HG03558 (cell line): Measurements from ENCODE around the gene NKAIN4.

ENCODE experiments used
- ATAC-seq: cut with Tn5 transposase; IDR thresholded peaks from one replicate; pipeline ENCODE4 v1.9.1; 2021; ENCODE audit warnings: moderate number of reproducible peaks; ENCODE audit not compliant: unreplicated experiment; ENCODE audit errors: extremely low read depth

The NKAIN4 gene

DNA sequence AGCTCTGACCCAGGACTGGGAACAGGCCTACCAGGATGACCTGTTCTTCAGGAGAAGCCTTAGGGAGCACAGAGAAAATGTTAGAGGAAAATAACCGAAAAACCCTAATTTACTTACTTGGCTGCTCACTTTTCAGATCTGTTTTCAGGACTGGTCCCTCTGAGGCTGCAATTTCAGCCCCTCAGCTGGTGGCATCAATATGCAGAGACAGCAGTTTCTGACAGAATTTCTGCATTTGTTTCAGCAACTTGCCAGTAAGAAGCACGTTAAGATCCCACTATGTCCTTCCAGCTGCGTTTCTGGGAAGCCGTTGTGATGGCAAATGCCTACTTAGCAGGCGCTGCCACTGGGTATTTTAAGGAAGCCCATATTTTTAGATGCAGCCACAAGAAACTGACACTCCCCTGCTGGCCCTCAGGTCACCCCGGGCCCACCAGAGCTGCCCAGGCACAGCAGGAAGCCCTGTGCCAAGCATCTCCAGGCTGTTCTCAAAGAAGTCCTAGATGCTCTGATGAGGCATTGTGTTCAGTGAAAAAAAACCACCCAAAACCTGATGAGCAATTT lies 45.8 kb downstream of the NKAIN4 start:
- ATAC-seq: no peak

DNA sequence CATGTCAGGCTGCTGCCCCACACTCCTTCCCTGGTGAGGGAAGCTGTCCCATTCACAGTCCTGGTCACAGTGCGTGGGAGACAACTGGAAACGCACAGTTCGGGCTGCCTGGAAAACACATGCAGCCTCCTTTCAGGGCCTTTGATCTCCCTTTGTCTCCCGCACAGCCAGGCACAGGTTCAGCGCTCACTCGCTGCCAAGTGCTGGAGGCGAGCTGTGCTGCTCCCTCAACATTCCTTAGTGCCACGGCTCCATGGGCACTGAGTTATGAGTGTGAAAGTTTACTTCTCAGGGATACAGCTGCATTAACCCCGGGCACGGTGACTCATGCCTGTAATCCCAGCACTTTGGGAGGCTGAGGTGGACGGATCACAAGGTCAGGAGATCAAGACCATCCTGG lies 47.4 kb downstream of the NKAIN4 start:
- ATAC-seq: no peak

DNA sequence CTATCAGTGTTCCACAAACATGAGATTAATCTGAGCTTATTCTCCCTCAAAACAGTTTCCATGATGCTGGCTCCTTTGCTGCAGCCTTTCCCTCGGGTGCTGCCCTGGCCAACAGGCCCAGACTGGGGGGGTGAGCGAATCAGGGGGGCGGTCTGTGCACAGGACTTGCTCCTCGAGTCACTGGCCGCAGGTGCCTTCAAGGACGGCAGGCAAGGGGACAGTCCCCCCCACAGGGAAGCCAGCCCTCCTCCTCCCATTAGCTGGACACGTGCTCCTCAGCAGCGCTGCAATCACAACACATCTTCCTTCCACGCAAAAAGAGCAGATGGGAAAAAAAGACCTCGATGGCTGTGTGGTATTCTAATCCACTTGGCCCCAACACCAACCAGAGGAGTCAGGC lies 48.4 kb downstream of the NKAIN4 start:
- ATAC-seq: no peak

DNA sequence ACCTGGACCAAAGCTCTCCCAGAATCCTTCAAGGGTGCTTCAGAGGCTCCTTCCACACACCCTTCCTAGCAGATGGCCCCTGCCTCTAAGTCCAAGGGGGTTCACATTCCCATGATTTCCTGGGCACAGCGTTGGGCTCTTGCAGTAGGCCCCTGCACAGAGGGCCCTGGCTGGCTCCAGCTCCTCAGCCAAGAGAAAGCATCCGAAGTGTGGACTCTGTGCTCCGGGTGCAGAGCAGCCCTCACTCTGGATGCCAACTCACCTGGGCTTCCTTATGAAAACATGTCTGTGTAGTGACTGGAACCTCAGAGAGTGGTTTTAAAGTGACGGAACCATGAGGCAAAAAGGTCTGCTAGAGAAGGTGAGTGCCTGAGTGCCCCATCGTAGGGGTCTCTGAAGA lies 49.9 kb downstream of the NKAIN4 start:
- no peak for ATAC-seq

DNA sequence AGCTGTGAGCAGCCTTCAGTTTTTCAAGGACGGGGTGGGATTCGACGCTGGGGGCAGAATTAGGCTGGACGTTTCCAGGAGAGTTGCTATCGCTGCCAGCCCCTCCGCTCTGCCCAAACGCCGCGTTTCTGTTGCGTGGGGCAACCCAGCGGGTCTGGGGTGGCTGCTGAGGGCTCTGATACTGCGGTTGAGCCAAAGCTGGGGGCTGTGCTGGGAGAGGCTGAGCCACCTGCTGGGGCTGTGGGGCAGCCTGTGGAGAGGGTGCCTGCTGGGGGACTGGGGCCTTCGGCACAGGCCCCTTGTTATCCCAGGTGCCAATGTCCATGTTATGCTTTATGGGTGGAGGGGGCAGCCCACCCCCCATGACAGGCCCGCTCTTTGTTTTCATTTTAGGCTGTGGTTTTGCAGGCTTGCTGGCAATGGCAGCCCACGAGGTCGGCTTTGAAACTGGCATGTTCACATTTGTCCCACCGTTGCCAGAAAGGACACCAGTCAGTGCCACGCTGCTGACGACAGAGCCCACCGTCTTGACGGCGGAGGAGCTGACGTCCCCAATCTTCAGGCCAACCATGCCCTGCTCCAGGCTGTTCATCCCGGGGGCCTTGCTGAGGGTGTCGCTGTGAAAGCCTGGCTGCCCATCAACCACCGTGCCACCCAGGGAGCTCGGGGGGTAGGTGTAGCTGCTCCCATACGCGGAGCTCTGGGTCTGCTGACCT lies 51.3 kb downstream of the NKAIN4 start:
- no peak for ATAC-seq

DNA sequence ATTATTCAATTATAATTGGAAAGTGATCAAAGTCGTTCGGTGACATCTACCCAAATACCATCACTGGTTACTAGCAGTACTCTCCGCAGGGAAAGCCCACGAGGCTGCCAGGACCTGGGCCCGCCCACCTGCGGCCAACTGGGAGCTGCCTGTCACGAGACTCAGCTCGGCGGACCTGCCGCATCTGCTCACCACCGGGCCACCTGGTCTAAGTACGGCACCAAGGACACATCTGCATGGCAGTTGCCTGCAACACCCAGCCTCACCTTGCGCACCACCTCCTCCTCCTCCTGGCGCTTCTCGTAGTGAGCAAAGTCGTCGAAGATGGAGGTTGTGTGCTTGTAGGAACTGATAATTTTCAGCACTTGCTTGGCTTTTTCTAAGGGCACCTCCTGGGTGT lies 52.2 kb downstream of the NKAIN4 start:
- ATAC-seq: no peak

DNA sequence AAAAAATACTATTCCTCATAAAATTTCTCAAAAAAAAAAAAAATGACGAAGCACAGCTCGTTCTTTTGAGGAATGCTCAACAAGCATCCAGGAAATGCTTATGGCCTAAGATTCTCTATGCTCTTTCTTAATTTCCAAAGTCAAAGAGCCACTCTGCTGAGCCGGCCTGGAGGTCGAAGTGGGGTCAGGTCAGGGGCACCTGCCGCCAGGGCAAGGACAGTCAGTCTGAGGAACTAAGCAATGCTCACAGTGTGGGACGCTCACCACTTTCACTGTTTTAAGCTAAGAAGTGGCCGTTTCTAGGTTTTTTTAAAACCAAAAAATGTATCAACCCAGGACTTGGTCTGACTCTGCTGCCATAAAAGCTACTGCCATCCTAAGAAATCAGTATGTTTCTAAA lies 55.7 kb downstream of the NKAIN4 start:
- ATAC-seq: no peak

DNA sequence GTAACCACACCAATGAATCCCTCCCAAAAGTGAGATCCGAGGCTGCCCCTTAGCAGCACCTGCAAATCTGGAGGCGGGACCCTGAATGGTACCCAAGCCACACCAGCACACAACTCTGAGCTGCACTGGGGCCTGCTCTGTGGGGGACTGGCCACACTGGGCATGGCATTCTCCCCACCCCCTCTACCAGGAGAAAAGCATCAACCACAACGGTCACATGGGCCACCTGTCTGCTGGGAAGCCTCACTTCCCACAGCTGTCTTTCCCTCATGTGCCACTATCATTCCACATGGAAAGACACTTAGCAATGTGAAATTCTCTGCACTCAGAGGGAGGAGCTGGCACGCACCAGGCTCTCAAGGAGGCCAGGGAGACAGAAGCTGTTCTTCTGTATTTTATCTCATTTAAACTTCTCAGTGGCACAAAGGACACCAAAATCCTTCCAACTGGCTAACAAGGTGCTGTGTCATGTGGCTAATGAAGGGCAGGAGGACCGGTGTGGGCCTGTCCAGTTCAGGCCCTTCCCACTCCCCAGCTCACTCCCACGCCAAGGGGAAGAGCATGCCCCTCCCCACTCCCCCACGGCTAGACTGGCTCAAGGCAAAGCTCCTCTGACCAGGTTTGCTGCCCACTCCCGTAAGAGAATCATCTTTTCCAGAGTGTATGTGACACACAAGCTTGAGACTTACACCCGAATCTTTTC lies 57.3 kb downstream of the NKAIN4 start:
- no peak for ATAC-seq

DNA sequence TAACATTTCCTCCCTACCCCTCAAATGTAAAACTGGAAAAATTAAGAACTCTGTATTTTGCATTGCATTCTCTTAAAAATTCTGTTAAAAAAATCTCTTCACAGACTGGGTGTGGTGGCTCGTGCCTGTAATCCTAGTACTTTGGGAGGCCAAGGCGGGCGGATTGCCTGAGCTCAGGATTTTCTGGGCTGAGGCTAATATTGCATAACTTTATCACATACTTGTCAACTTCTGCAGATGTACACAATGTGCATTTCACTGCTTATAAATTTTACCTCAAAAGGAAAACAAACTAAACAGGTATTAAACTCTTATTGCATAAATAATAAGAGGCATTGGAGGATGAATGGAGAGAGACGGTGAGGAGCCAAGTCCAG lies 59.5 kb downstream of the NKAIN4 start:
- ATAC-seq: no peak

DNA sequence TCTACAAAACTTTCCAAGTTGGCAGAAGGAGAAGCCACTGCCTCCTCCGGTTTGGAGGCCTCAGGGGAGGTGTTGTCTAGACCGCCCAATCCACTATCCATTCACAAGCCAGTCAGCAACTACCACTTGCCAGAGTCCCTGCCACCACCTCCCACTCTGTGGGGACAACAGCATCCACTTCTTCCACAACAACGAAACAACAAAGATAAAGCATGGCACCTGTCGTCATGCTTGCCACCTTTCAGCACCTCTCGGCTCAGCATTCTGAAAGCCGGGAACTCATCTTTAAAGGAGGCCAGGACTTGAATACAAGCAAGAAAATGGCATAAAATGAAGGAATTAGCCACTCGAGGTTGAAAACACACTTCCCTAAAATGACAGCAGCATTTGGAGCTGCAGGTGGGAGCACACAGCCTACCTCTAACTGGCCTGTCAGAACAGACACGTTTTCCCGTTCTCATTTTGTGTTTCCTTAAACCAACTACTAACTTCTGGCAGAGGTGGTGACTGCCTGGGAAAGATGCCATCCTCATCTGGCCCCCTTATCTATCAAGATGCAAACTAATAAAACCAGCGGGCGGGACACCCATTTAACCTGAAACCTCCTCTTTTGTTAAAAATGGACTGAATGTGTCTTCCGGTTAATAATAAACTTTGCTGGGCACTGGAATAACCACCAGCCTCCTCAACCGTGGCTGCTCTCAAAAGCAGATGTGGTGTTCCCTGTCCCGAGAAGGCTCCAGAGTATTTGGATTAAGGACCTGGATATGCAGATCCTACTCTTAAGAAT lies 60.1 kb downstream of the NKAIN4 start:
- ATAC-seq: no peak

DNA sequence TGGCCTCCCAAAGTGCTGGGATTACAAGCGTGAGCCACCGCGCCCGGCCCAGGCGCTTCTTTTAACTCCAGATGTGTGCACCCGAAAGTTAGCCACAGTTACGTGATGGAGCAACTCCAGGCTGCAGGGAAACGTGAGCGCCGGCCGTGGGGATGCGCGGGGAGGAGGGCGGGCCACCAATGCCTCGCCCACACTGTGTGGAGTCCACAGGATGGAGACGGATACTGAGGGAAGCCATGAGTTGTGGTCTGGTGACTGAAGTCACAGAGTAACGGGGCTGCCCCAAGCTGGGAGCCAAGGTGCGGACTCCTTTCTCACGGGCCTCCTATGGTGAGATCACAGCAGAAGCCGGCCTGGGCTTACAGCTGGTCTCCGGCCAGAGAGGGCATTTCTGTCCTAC lies 61.5 kb downstream of the NKAIN4 start:
- ATAC-seq: no peak

DNA sequence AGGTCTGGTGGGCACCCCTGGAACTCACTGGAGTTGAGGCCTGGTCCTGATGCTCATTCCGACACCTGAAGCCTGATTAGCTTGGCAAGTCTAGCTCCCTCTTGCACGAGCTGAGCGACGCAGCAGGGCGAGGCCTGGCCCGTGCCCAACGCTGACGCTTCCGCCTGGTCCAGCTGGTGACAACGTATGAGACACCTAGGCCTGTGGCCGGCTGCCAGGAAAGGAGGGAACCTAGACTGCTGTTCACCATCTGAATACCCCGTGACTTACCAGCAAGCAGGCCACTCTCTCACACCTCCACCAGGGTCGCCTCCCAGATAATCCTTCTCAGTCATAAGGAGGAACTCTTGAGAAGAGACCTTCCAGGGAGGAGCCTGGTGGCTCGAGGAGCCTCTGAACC lies 62.9 kb downstream of the NKAIN4 start:
- ATAC-seq: no peak

DNA sequence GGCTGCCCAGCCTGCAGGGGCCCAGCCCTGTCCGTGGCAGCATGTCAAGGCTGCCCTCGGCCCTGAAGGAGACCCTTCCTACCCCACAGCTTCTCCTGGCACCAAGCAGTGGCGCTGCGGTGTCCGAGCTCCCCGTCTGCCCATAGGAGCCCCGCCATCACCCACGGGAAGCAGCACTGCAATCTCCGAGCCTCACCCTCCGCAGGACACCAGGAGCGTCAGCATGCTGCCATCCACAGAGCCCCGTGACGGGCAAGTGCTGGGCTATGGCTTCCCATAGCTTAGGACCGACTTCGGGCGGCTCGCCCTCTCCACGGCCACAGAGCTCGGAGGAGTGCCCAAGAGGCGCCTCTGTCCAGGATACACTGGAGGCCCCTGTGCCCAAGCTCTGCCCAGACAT lies 63.4 kb downstream of the NKAIN4 start:
- no peak for ATAC-seq
